HG03460 (cell line): ENCODE measurements around the gene ZFC3H1.

Experiments used
- ATAC-seq: cut with Tn5 transposase; IDR thresholded peaks from one replicate; pipeline ENCODE4 v1.9.1; 2021; ENCODE audit not compliant: unreplicated experiment

ZFC3H1 gene

GRCh38 chr12:71682466-71682865 is 18.8 kb upstream of the ZFC3H1 start:
- ATAC-seq, result no peak

GRCh38 chr12:71671816-71672215 is 8.2 kb upstream of the ZFC3H1 start:
- no peak for ATAC-seq

- no peak for ATAC-seq
Measured at GRCh38 chr12:71671311-71671710, 7.7 kb upstream of the ZFC3H1 start.

- no peak for ATAC-seq
Measured at GRCh38 chr12:71666259-71666658, 2.6 kb upstream of the ZFC3H1 start.

GRCh38 chr12:71665090-71665463 is 1.4 kb upstream of the ZFC3H1 start:
- ATAC-seq, result no peak

GRCh38 chr12:71664411-71665089 is 902 bp upstream of the ZFC3H1 start:
- peak; percentile 8 for ATAC-seq

- peak; percentile 26 for ATAC-seq
Measured at GRCh38 chr12:71662849-71663560, 643 bp downstream of the ZFC3H1 start.

- no peak for ATAC-seq
Measured at GRCh38 chr12:71661977-71662530, 1.6 kb downstream of the ZFC3H1 start.

GRCh38 chr12:71656740-71657139 is 6.9 kb downstream of the ZFC3H1 start:
- ATAC-seq, result no peak

- ATAC-seq, result no peak
Measured at GRCh38 chr12:71655907-71656306, 7.7 kb downstream of the ZFC3H1 start.

- ATAC-seq, result no peak
Measured at GRCh38 chr12:71655495-71655894, 8.2 kb downstream of the ZFC3H1 start.

- no peak for ATAC-seq
Measured at GRCh38 chr12:71654200-71654599, 9.4 kb downstream of the ZFC3H1 start.

- ATAC-seq, result no peak
Measured at GRCh38 chr12:71653137-71653536, 10.5 kb downstream of the ZFC3H1 start.

- ATAC-seq, result no peak
Measured at GRCh38 chr12:71652656-71653055, 11.0 kb downstream of the ZFC3H1 start.

GRCh38 chr12:71649401-71649800 is 14.2 kb downstream of the ZFC3H1 start:
- no peak for ATAC-seq

GRCh38 chr12:71648537-71648936 is 15.1 kb downstream of the ZFC3H1 start:
- ATAC-seq, result no peak

GRCh38 chr12:71646512-71646911 is 17.1 kb downstream of the ZFC3H1 start:
- no peak for ATAC-seq

GRCh38 chr12:71645268-71645667 is 18.4 kb downstream of the ZFC3H1 start:
- ATAC-seq, result no peak

- no peak for ATAC-seq
Measured at GRCh38 chr12:71642264-71642663, 21.4 kb downstream of the ZFC3H1 start.

GRCh38 chr12:71641390-71641789 is 22.3 kb downstream of the ZFC3H1 start:
- ATAC-seq, result no peak

GRCh38 chr12:71640316-71640715 is 23.3 kb downstream of the ZFC3H1 start:
- ATAC-seq, result no peak

GRCh38 chr12:71639341-71639760 is 24.3 kb downstream of the ZFC3H1 start:
- ATAC-seq, result no peak
